NCI-H526 (cell line): ENCODE measurements around the gene EIF2AK3.
"Not testable (repeated sequence)": the region's sequence is repeated elsewhere in the genome, so short reads cannot be mapped to it uniquely, and the experiment has no call there.

ENCODE experiments used
- DNase-seq, 2 experiments: peaks; one replicate each; lab custom pipeline; 2025; lab: John Stamatoyannopoulos, UW

EIF2AK3 gene

DNA sequence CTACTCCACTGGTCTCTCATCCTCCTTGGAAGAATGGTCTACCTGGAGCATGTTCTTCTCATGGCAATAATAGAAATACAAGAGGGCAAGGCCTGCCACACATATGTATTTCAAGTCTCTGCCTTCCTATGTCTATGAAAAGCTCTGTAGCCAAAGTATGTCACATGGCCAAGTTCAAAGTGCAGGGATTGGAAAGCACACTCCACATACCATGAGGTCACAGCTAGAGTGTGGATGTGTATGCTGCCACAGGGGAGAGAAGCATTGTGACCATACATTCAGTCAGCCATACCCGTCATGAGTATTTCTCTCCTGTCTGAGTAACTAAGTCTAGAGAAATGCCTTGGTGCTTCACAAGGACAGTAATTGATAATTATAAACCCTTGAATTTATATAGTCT lies 8.8 kb upstream of the EIF2AK3 start:
- no peak for DNase-seq

DNA sequence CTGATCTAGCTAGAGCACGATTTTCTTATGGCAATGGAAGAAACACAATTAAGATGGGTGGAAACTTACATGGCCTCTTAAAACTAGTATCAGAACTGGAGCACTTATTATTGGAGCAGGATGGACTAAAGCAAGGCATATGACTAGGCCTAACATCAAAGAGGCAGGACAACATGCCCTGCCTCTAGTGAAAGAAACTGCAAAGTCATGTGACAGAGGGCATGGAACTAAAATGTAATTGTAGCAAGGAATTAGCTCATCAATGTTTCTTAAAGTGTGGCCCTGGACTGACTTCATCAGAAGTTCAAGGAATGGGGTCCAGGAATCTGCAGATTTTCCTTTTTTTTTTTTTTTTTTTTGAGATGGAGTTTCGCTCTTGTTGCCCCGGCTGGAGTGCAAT lies 5.3 kb upstream of the EIF2AK3 start:
- DNase-seq: no peak

GRCh38 chr2:88628571-88628939 lies 1.3 kb upstream of the EIF2AK3 start:
- DNase-seq: no peak

- peak in 1 of 2 experiments; percentile 82 for DNase-seq
Observed at GRCh38 chr2:88627856-88628570, 749 bp upstream of the EIF2AK3 start.

- peak; percentile 24 to 68 for DNase-seq
Observed at GRCh38 chr2:88626171-88627054, 851 bp downstream of the EIF2AK3 start.

DNA sequence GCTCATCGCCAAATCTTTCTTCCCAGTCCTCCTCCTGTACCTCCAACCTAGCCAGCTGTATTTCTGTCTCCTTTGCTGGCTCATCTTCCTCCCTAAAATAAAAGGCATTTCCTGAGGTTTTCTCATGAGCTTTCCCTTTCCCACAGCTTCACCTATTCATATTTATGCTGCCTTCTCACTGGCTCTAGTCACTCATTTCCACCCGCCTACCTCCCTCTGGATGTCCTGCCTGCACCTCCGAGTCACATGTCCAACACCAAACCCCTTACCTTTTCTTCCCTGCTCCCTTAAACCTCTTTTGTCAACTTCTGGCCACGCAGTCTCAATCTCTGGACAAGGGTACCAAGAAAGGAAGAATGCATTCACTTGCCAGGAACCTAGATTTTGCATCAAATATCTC lies 2.8 kb downstream of the EIF2AK3 start:
- DNase-seq: no peak

GRCh38 chr2:88623831-88624465 lies 3.3 kb downstream of the EIF2AK3 start:
- not testable (repeated sequence) for DNase-seq

DNA sequence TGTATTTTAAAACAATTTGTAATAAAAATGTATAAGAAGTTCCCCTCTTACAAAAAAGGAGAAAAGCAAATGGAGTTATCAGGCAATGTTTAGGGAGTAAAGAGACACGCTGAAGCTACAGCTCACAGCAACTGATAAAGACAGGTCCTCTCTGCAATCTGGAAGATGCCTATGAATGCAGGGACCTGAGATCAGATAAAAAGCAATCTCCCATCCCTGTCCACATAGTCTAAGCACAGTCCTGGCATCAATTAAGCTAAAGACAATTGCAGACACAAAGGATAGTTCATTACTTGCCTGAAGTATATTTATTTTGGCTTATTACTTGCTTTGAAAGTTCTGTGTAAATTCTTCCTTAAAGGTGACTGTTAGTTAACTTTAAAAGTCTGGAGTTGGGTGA lies 5.0 kb downstream of the EIF2AK3 start:
- DNase-seq: no peak

DNA sequence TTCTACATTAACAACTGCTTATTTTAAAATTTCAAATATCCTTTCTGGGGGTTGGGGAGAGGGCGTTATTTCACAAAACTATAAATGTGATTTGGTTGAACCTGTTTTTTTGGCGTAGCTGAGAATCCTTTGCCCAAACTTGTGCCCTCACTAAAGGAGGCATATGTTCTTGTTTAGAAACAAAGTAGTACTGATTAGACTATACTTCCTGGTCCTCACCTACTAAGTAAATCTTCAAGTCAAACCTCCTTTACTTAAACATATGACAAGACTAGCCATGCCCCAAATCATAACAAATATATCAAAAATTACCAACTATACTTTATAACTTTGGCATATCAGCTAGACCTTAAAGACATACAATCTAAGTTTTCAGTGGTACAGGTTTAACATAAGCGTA lies 5.8 kb downstream of the EIF2AK3 start:
- no peak for DNase-seq

- DNase-seq: no peak
Observed at GRCh38 chr2:88620015-88620414, 7.2 kb downstream of the EIF2AK3 start.

- no peak for DNase-seq
Observed at GRCh38 chr2:88615822-88616221, 11.4 kb downstream of the EIF2AK3 start.

GRCh38 chr2:88614497-88615157 lies 12.6 kb downstream of the EIF2AK3 start:
- DNase-seq: no peak

DNA sequence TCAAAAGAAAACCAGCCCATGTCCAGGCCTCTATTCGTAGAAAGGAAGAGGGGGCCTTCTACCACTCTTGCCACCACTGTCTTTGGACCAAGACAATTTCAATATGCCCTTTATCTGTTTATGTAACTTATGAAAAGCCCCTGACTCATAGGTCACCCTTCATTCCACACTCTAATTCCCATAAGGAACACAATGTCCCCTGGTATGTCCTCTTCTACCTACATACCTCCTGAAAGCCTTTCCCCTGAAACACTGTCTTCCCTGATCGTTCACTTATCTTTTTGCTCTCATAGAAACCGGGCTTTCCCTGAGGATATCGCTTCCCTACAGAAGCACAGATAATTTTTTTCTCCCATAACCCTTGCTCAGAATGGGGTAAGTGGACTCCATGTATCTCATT lies 13.3 kb downstream of the EIF2AK3 start:
- no peak for DNase-seq

DNA sequence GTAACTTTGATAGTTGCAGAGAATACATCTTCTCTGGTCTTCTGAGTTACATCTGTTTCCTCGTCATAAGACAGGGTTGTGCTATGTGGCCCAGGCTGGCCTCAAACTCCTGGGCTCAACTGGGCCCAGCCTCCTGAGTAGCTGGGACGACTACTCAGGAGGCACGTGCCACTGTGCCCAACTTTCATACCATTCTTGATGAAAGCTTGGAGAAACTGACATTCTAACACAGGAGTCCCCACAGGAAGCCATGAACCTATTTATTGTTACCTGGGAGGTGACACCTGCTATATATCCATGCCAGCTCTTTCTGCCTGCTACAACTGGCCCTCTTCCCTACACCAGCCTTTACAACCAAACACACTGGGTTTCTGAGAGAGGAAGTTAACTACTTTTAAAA lies 19.1 kb downstream of the EIF2AK3 start:
- DNase-seq: no peak

- no peak for DNase-seq
Observed at GRCh38 chr2:88607416-88607815, 19.8 kb downstream of the EIF2AK3 start.

DNA sequence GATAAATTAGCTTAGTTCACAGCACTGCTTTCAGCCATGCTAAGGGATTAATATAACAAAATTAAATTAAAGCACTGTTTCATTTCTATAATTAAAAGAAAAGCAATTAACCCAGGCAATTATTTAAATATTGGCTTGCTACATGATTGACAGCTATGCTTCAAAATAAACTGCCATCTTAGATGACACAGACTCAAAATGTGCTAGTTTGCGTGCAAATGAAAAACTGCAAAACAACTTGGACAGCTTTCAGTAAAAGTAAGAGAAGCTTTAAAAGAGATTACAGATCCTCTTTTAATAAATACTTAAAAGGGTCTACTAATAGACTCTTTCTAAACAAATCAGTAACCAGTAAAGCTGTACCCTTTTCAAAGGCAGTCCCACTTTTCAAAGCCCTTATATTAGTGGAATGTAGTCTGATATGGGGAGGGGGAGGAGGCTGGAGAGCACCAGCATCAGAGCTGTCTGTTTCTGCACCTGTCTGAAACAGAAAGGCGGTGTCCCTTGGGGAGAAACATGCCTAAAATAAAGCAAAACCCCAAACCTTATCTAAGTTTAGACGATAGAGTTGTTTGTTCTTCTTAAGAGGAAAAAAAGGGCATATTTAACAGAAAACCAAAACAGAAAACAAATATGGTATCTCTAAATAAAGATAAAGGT lies 20.8 kb downstream of the EIF2AK3 start:
- DNase-seq: no peak

- no peak for DNase-seq
Observed at GRCh38 chr2:88603146-88603545, 24.1 kb downstream of the EIF2AK3 start.

GRCh38 chr2:88602022-88602421 lies 25.2 kb downstream of the EIF2AK3 start:
- no peak for DNase-seq

- no peak for DNase-seq
Observed at GRCh38 chr2:88601286-88601685, 26.0 kb downstream of the EIF2AK3 start.

DNA sequence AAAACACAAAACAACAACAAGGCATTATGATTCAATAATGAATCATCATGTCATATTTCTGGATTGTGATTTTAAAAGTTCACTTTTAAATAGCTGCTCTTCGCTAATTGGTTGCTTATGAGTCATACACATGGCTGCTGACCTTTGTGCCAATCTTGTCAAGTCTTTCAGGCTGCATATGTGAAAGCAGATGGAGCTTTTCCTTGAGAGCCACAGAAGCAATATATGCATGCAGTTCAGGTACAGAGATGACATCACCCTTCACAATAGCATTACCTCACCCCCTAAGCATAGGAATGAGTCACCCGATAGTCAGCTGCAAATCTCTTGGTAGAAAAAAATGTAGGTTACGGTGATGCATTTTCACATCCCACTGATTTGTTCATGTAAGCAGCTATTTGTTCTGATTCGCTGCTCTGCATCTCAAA lies 27.2 kb downstream of the EIF2AK3 start:
- no peak for DNase-seq

- DNase-seq: no peak
Observed at GRCh38 chr2:88599527-88599926, 27.7 kb downstream of the EIF2AK3 start.

GRCh38 chr2:88597168-88597567 lies 30.1 kb downstream of the EIF2AK3 start:
- DNase-seq: no peak
